H9 (cell line): ENCODE data around the gene CCDC40. TPM values are rescaled to one million over a fixed set of nuclear protein-coding genes. Genes with fewer than 3 reads are reported as not detected.

ENCODE experiments used
- DNase-seq: peaks from one replicate; pipeline ENCODE4 v3.0.0-alpha.2; 2017
- H2AFZ ChIP-seq: one replicate; pipeline ENCODE4 v1.6.1; 2013; ENCODE audit warnings: mild to moderate bottlenecking, low read length, control low read depth, moderate library complexity
- H2AK5ac ChIP-seq: 2 replicates; pipeline ENCODE4 v1.6.1; 2013; ENCODE audit warnings: low read length, control low read depth, mixed read lengths; ENCODE audit not compliant: insufficient read length
- H2BK120ac ChIP-seq: one replicate; pipeline ENCODE4 v1.6.1; 2013; ENCODE audit warnings: low read depth, mild to moderate bottlenecking, low read length, control low read depth, inconsistent platforms; ENCODE audit not compliant: poor library complexity, severe bottlenecking
- H2BK12ac ChIP-seq: 2 replicates; pipeline ENCODE4 v1.6.1; 2013; ENCODE audit warnings: low read length, control low read depth, mixed read lengths, low read depth; ENCODE audit not compliant: insufficient read length
- H2BK15ac ChIP-seq: 2 replicates; pipeline ENCODE4 v1.6.1; 2013; ENCODE audit warnings: low read depth, low read length, control low read depth
- H2BK20ac ChIP-seq: one replicate; pipeline ENCODE4 v1.6.1; 2013; ENCODE audit warnings: low read depth, mild to moderate bottlenecking, low read length, control low read depth, inconsistent platforms; ENCODE audit not compliant: poor library complexity, severe bottlenecking
- H2BK5ac ChIP-seq: 2 replicates; pipeline ENCODE4 v1.6.1; 2013; ENCODE audit warnings: low read length, control low read depth, mixed read lengths; ENCODE audit not compliant: insufficient read length
- H3K14ac ChIP-seq: 2 replicates; pipeline ENCODE4 v1.6.1; 2013; ENCODE audit warnings: low read length, control low read depth; ENCODE audit not compliant: insufficient read depth
- H3K18ac ChIP-seq: 2 replicates; pipeline ENCODE4 v1.6.1; 2013; ENCODE audit warnings: low read depth, mild to moderate bottlenecking, mixed read lengths, low read length, control low read depth; ENCODE audit not compliant: insufficient read length
- H3K23ac ChIP-seq: 2 replicates; pipeline ENCODE4 v1.6.1; 2013; ENCODE audit warnings: low read length, control low read depth, mixed read lengths, low read depth; ENCODE audit not compliant: insufficient read length
- H3K23me2 ChIP-seq: 2 replicates; pipeline ENCODE4 v1.6.1; 2013; ENCODE audit warnings: low read depth, mild to moderate bottlenecking, mixed read lengths, low read length, control low read depth; ENCODE audit not compliant: insufficient read length, poor library complexity, severe bottlenecking
- H3K27ac ChIP-seq: 2 replicates; pipeline ENCODE4 v1.5.1; 2013; ENCODE audit warnings: low read length, control low read depth, mixed read lengths, low read depth; ENCODE audit not compliant: insufficient read length
- H3K27me3 ChIP-seq: 2 replicates; pipeline ENCODE4 v1.6.1; 2013; ENCODE audit warnings: low read length, control low read depth, inconsistent platforms; ENCODE audit not compliant: insufficient read depth
- H3K4ac ChIP-seq: 2 replicates; pipeline ENCODE4 v1.6.1; 2013; ENCODE audit warnings: low read depth, mild to moderate bottlenecking, control low read depth, inconsistent platforms, low read length, moderate library complexity
- H3K4me1 ChIP-seq: 2 replicates; pipeline ENCODE4 v1.6.1; 2013; ENCODE audit warnings: low read length, control low read depth, inconsistent platforms; ENCODE audit not compliant: insufficient read depth
- H3K4me2 ChIP-seq: 2 replicates; pipeline ENCODE4 v1.6.1; 2013; ENCODE audit warnings: low read length, control low read depth, mixed read lengths; ENCODE audit not compliant: insufficient read length, insufficient read depth
- H3K56ac ChIP-seq: 2 replicates; pipeline ENCODE4 v1.6.1; 2013; ENCODE audit warnings: low read depth, mild to moderate bottlenecking, mixed read lengths, low read length, control low read depth; ENCODE audit not compliant: insufficient read length
- H3K79me1 ChIP-seq: 2 replicates; pipeline ENCODE4 v1.6.1; 2013; ENCODE audit warnings: low read depth, mild to moderate bottlenecking, moderate library complexity, low read length, control low read depth, inconsistent platforms; ENCODE audit not compliant: insufficient read depth, poor library complexity, severe bottlenecking
- H3K79me2 ChIP-seq: 2 replicates; pipeline ENCODE4 v1.6.1; 2013; ENCODE audit warnings: low read length, control low read depth, inconsistent platforms; ENCODE audit not compliant: insufficient read depth
- H3K9ac ChIP-seq: 2 replicates; pipeline ENCODE4 v1.6.1; 2013; ENCODE audit warnings: low read length, control low read depth, mixed read lengths; ENCODE audit not compliant: insufficient read length; ENCODE audit errors: extremely low read depth
- H3K9me3 ChIP-seq: one replicate; pipeline ENCODE4 v1.6.1; 2013; ENCODE audit warnings: low read depth, low read length, inconsistent platforms; ENCODE audit not compliant: control insufficient read depth
- H3T11ph ChIP-seq: one replicate; pipeline ENCODE4 v1.6.1; 2013; ENCODE audit warnings: mild to moderate bottlenecking, low read length, control low read depth, inconsistent platforms
- H4K20me1 ChIP-seq: one replicate; pipeline ENCODE4 v1.6.1; 2013; ENCODE audit not compliant: control insufficient read depth, insufficient read length, insufficient read depth
- H4K5ac ChIP-seq: 2 replicates; pipeline ENCODE4 v1.6.1; 2013; ENCODE audit warnings: low read depth, mild to moderate bottlenecking, mixed read lengths, low read length, control low read depth; ENCODE audit not compliant: insufficient read length
- H4K8ac ChIP-seq: replicated peaks from 2 replicates; pipeline ENCODE4 v1.6.1; 2013; ENCODE audit warnings: low read length, control low read depth, mixed read lengths, low read depth; ENCODE audit not compliant: insufficient read length
- H4K91ac ChIP-seq: 2 replicates; pipeline ENCODE4 v1.6.1; 2013; ENCODE audit warnings: low read depth, mild to moderate bottlenecking, moderate library complexity, mixed read lengths, low read length, control low read depth; ENCODE audit not compliant: insufficient read length
- H3K27ac Mint-ChIP-seq, 3 experiments: 2 replicates in 2 of 3; 3 replicates in 1 of 3; pipeline ENCODE4 v1.8.0; 2020 to 2021; ENCODE audit warnings: mixed read lengths in 3 of 3, mild to moderate bottlenecking in 1 of 3, moderate library complexity in 1 of 3
- H3K27me3 Mint-ChIP-seq: 2 replicates; pipeline ENCODE4 v1.8.0; 2021; ENCODE audit warnings: low read depth, mild to moderate bottlenecking, moderate library complexity, mixed read lengths
- H3K36me3 Mint-ChIP-seq, 3 experiments: 2 replicates in 2 of 3; 3 replicates in 1 of 3; pipeline ENCODE4 v1.8.0; 2020 to 2021; ENCODE audit warnings: low read depth in 3 of 3, mixed read lengths in 3 of 3; ENCODE audit not compliant: insufficient read depth in 1 of 3
- H3K4me1 Mint-ChIP-seq, 2 experiments: 2 replicates each; pipeline ENCODE4 v1.8.0; 2020; ENCODE audit warnings: mixed read lengths in 2 of 2
- H3K4me3 Mint-ChIP-seq, 2 experiments: 2 replicates in 1 of 2; 3 replicates in 1 of 2; pipeline ENCODE4 v1.8.0; 2020 to 2021; ENCODE audit warnings: mild to moderate bottlenecking in 2 of 2, mixed read lengths in 2 of 2, moderate library complexity in 1 of 2
- H3K9me3 Mint-ChIP-seq, 2 experiments: 2 replicates in 1 of 2; 3 replicates in 1 of 2; pipeline ENCODE4 v1.8.0; 2020; ENCODE audit warnings: mild to moderate bottlenecking in 2 of 2, mixed read lengths in 2 of 2, moderate library complexity in 1 of 2
- WGBS: extraction: QIAGEN DNeasy Blood & Tissue Kit; methylation state at CpG from one replicate; pipeline ENCODE4 v1.1.7; 2013; ENCODE audit warnings: missing lambda C conversion rate, low lambda C conversion rate, mixed read lengths; ENCODE audit not compliant: insufficient read length; ENCODE audit errors: extremely low coverage; 5-methylcytosine and 5-hydroxymethylcytosine counted together
- total RNA-seq: library from RNA; stranded (reverse); gene quantifications from 2 replicates; pipeline ENCODE4 v1.2.1, GENCODE V29; 2021
- TF ChIP-seq, protein P1 (sequence below): fragments of 200-600 bp; sonication (generic); conservative IDR thresholded peaks from 3 replicates; pipeline ENCODE4 v1.8.0; 2021; ENCODE audit warnings: antibody characterized with exemption, mild to moderate bottlenecking

Gene CCDC40
- total RNA-seq, 1 experiment from 2014 or later: 8.9 TPM

DNA sequence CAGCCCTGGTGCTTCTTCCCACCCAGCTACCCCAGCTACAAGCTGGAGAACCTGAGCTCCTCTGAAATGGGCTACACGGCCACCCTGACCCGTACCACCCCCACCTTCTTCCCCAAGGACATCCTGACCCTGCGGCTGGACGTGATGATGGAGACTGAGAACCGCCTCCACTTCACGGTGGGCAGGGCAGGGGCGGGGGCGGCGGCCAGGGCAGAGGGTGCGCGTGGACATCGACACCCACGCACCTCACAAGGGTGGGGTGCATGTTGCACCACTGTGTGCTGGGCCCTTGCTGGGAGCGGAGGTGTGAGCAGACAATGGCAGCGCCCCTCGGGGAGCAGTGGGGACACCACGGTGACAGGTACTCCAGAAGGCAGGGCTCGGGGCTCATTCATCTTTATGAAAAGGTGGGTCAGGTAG, 68.5 kb downstream of the CCDC40 start:
- H3K79me2 ChIP-seq: no peaks in the 10 kb centered on the region
- peaks cover 5% of the 10 kb centered on the region; the same call in 1 of the 2 replicates for H3K4me1 ChIP-seq
- H3K27me3 Mint-ChIP-seq: peaks cover 10% of the 10 kb centered on the region
- no peak overlapping the region for H3T11ph ChIP-seq
- no peaks in the 10 kb centered on the region for H3K79me1 ChIP-seq
- no peak overlapping the region for H2AFZ ChIP-seq
- no peak overlapping the region for H2BK12ac ChIP-seq
- H3K27me3 ChIP-seq: no peaks in the 10 kb centered on the region; the same call in 1 of the 2 replicates
- H3K4me1 Mint-ChIP-seq: peaks cover 18 to 30% of the 10 kb centered on the region in 2 experiments
- DNase-seq: no peak
- no peak overlapping the region for H2BK15ac ChIP-seq
- H2BK20ac ChIP-seq: no peak overlapping the region
- no peak overlapping the region for H2BK5ac ChIP-seq
- no peak overlapping the region for H3K4me2 ChIP-seq
- no peak overlapping the region for H3K14ac ChIP-seq
- H3K23me2 ChIP-seq: peaks cover 8% of the 10 kb centered on the region
- H3K27ac ChIP-seq: no peak overlapping the region
- no CpG with 5 or more reads among the region's 18 CpGs for WGBS
- TF ChIP-seq, protein P1, sequence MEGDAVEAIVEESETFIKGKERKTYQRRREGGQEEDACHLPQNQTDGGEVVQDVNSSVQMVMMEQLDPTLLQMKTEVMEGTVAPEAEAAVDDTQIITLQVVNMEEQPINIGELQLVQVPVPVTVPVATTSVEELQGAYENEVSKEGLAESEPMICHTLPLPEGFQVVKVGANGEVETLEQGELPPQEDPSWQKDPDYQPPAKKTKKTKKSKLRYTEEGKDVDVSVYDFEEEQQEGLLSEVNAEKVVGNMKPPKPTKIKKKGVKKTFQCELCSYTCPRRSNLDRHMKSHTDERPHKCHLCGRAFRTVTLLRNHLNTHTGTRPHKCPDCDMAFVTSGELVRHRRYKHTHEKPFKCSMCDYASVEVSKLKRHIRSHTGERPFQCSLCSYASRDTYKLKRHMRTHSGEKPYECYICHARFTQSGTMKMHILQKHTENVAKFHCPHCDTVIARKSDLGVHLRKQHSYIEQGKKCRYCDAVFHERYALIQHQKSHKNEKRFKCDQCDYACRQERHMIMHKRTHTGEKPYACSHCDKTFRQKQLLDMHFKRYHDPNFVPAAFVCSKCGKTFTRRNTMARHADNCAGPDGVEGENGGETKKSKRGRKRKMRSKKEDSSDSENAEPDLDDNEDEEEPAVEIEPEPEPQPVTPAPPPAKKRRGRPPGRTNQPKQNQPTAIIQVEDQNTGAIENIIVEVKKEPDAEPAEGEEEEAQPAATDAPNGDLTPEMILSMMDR: no peak
- H4K5ac ChIP-seq: no peak overlapping the region
- no peak overlapping the region for H4K91ac ChIP-seq
- no peak overlapping the region for H3K23ac ChIP-seq
- no peaks in the 10 kb centered on the region for H3K9me3 Mint-ChIP-seq
- H4K20me1 ChIP-seq: no peaks in the 10 kb centered on the region
- H3K36me3 Mint-ChIP-seq: peaks cover 0 to 7% (median 0%) of the 10 kb centered on the region in 3 experiments; a peak in 4 of 7 replicates
- H4K8ac ChIP-seq: no peak overlapping the region
- no peak overlapping the region for H2AK5ac ChIP-seq
- H3K18ac ChIP-seq: no peak overlapping the region
- H3K56ac ChIP-seq: no peak overlapping the region
- no peak overlapping the region for H3K27ac Mint-ChIP-seq
- no peak overlapping the region for H3K9ac ChIP-seq
- H3K4ac ChIP-seq: no peak overlapping the region
- no peak overlapping the region for H3K4me3 Mint-ChIP-seq
- no peaks in the 10 kb centered on the region for H3K9me3 ChIP-seq
- H2BK120ac ChIP-seq: no peak overlapping the region
